ENCODE measurements around the gene CRIM1.

DNA sequence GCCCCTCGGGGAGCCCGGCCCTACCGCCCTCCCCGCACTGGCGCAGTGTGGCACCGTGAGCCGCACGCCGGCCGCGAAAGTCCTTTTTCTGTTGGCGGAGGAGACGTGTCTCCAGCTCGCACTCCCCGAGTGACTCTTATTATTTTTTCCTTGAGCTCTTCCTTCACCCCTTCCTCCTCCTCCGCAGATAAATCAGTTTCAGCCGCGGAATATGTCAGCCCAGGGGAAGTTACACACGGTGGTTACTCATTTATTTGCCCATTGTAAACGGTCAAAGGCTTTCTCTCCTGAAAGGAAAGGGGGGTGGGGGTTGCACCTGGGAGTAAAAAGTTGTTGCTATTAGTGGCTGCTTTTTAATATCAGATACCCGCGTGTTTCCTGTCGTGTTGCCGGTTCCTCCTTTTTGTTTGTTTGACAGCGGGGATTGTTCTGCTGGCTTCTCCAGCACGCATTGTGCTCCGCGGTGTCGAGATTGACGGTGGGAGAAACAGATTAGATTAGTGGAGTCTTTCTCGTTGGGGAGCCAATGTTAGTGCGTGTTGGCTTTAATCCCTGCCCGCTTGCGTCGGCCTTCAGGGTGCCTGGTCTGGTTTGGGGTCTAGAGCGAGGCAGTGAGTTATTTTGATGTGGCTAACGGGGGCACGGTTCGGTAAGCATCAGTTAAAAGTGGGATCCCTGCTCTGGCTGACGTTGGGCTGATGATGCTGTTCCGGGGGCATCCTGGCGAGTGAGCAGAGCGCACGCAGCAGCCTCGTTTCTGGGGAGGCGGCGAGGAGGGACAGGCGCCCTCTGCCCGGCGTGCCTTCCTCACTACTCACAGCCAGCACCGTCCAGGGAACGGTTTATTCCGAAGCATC is 1.6 kb downstream of the CRIM1 start:
- TF ChIP-seq POLR2A (IDR thresholded peaks at IDR 0.05; ENCODE audit: low read length) (no peak), GATA1 (IDR thresholded peaks at IDR 0.05; ENCODE audit: low read depth, low read length) (no peak)

All from erythroblast (primary cell).